HEK293T (cell line): ENCODE data around the gene SRF.

Experiments
- CTCF ChIA-PET: fragments of 350-600 bp; formaldehyde crosslinking; extraction: SDS; loops from one replicate; lab custom pipeline; 2021; ENCODE audit warnings: antibody characterized with exemption, inconsistent platforms; lab: Yijun Ruan, JAX
- POLR2A ChIA-PET: fragments of 350-600 bp; formaldehyde crosslinking; extraction: SDS; loops from one replicate; lab custom pipeline; 2020; ENCODE audit warnings: antibody characterized with exemption, inconsistent platforms; lab: Yijun Ruan, JAX
- DNase-seq: peaks from one replicate; pipeline ENCODE4 v3.0.0; 2012; ENCODE audit warnings: mixed read lengths; ENCODE audit errors: extremely low spot score
- ARNT ChIP-seq: fragments of 450-650 bp; IDR thresholded peaks from 2 replicates; pipeline ENCODE4 v1.6.1; 2017; ENCODE audit warnings: mild to moderate bottlenecking
- BHLHE40 ChIP-seq: fragments of 450-650 bp; IDR thresholded peaks from 2 replicates; pipeline ENCODE4 v1.6.1; 2016; ENCODE audit warnings: mild to moderate bottlenecking, moderate library complexity, borderline replicate concordance
- CTBP1 ChIP-seq: fragments of 450-650 bp; IDR thresholded peaks from 2 replicates; pipeline ENCODE4 v1.6.1; 2016; ENCODE audit warnings: borderline replicate concordance
- ELF4 ChIP-seq: fragments of 450-650 bp; IDR thresholded peaks from 2 replicates; pipeline ENCODE4 v1.6.1; 2017; ENCODE audit warnings: antibody characterized with exemption
- FOXA1 ChIP-seq: fragments of 450-650 bp; IDR thresholded peaks from 2 replicates; pipeline ENCODE4 v1.6.1; 2016; ENCODE audit warnings: mild to moderate bottlenecking
- FOXK2 ChIP-seq: fragments of 450-650 bp; IDR thresholded peaks from 2 replicates; pipeline ENCODE4 v1.6.1; 2016; ENCODE audit warnings: mild to moderate bottlenecking
- FOXM1 ChIP-seq: fragments of 450-650 bp; IDR thresholded peaks from 2 replicates; pipeline ENCODE4 v1.6.1; 2017; ENCODE audit warnings: mild to moderate bottlenecking, borderline replicate concordance
- HDGF ChIP-seq: fragments of 450-650 bp; IDR thresholded peaks from 2 replicates; pipeline ENCODE4 v1.6.1; 2017; ENCODE audit warnings: antibody characterized with exemption, borderline replicate concordance
- L3MBTL2 ChIP-seq: fragments of 450-650 bp; conservative IDR thresholded peaks from 2 replicates; pipeline ENCODE4 v1.6.1; 2016; ENCODE audit warnings: mild to moderate bottlenecking
- LEF1 ChIP-seq: fragments of 450-650 bp; IDR thresholded peaks from 2 replicates; pipeline ENCODE4 v1.6.1; 2017; ENCODE audit warnings: mild to moderate bottlenecking, borderline replicate concordance
- NFRKB ChIP-seq: fragments of 450-650 bp; IDR thresholded peaks from 2 replicates; pipeline ENCODE4 v1.6.1; 2016; ENCODE audit warnings: mild to moderate bottlenecking, moderate library complexity
- SP1 ChIP-seq: fragments of 450-650 bp; IDR thresholded peaks from 2 replicates; pipeline ENCODE4 v1.6.1; 2017
- SUZ12 ChIP-seq: fragments of 450-650 bp; IDR thresholded peaks from 2 replicates; pipeline ENCODE4 v1.6.1; 2016; ENCODE audit warnings: mild to moderate bottlenecking
- TARDBP ChIP-seq: fragments of 450-650 bp; IDR thresholded peaks from 2 replicates; pipeline ENCODE4 v1.6.1; 2016
- ZNF384 ChIP-seq: fragments of 450-650 bp; IDR thresholded peaks from 2 replicates; pipeline ENCODE4 v1.6.1; 2016
- TF ChIP-seq, protein P1 (sequence below): fragments of 450-650 bp; IDR thresholded peaks from 2 replicates; pipeline ENCODE4 v1.6.1; 2016

The SRF gene

DNA sequence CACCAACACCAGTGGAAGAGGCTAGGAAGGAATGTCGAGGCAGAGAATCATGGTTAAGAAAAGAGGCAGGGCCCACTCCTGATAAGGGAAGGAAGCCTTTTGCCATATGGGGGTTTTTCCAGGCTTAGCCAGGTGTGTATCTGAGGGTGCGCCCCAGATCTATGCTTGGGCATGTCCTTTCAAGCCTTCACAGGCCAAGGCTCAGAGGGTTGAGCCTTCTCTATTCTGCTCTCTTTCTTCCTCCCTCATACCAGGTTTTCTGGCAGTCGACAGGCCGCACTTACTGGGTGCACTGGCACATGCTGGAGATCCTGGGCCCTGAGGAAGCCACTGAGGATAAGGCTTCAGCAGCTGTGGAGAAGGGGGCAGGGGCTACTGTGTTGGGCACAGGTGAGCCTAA lies 15.6 kb downstream of the SRF start:
- ChIA-PET POLR2A (interaction anchor here (1.2 kb wide), 1 partner anchor 258 kb away, joined by 3 read pairs; the partner anchor contains the start of gene CNPY3), CTCF (no interaction called here)
- DNase-seq: no peak
- TF ChIP-seq SP1 (no peak), LEF1 (no peak), L3MBTL2 (no peak), NFRKB (no peak), FOXM1 (no peak), ELF4 (no peak), SUZ12 (no peak), CTBP1 (no peak), ZNF384 (no peak)

DNA sequence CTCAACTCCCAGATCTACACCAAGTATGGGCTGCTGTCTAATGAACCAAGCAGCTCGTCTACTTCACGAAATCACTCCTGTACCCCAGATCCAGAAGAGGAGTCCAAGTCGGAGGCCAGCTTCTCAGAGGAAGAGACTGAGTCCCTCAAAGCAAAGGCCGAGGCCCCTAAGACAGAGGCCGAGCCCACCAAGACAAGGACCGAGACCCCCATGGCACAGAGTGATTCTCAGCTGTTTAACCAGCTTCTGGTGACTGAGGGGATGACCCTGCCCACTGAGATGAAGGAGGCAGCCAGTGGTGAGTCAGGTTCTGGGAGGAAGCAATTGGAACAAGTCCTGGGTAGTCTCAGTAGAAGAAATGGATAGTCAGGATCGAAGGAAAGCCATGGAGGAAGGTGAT lies 16.8 kb downstream of the SRF start:
- ChIA-PET POLR2A (interaction anchor here (1.2 kb wide), 2 partner anchors 29 to 259 kb away, joined by 3 to 5 read pairs; partner anchors contain the start of gene CNPY3), CTCF (no interaction called here)
- TF ChIP-seq ZNF384: no peak
- TF ChIP-seq, protein P1, sequence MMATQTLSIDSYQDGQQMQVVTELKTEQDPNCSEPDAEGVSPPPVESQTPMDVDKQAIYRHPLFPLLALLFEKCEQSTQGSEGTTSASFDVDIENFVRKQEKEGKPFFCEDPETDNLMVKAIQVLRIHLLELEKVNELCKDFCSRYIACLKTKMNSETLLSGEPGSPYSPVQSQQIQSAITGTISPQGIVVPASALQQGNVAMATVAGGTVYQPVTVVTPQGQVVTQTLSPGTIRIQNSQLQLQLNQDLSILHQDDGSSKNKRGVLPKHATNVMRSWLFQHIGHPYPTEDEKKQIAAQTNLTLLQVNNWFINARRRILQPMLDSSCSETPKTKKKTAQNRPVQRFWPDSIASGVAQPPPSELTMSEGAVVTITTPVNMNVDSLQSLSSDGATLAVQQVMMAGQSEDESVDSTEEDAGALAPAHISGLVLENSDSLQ: no peak
- TF ChIP-seq ARNT: no peak
- TF ChIP-seq FOXA1: no peak
- TF ChIP-seq NFRKB: no peak
- TF ChIP-seq FOXK2: no peak
- no peak for DNase-seq

DNA sequence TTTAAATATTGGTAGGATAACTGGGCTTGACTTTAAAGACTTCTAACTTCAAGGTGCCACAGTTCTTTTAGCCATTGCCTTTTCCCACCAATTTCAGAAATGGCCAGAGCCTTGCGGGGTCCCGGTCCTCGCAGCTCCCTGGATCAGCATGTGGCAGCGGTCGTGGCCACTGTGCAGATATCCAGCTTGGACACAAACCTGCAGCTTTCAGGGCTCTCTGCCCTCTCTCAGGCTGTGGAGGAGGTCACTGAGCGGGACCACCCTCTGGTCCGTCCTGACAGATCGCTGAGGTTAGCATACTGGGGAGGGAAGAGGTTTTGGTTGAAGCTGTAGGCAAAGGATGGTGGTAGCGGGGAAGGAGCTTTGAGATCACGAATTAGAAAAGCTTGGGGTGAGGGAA lies 17.4 kb downstream of the SRF start:
- DNase-seq: no peak
- CTCF ChIA-PET: no interaction called here
- TF ChIP-seq ARNT (no peak), ELF4 (no peak), LEF1 (no peak), FOXA1 (no peak), HDGF (no peak), FOXM1 (no peak), FOXK2 (no peak), BHLHE40 (no peak), L3MBTL2 (no peak), CTBP1 (no peak), ZNF384 (no peak), NFRKB (no peak), TARDBP (no peak)
- TF ChIP-seq, protein P1: no peak
- POLR2A ChIA-PET: interaction anchor here (0.7 to 1.2 kb wide), 2 partner anchors 14 to 30 kb away, joined by 4 to 5 read pairs; no protein-coding TSS in a partner anchor

DNA sequence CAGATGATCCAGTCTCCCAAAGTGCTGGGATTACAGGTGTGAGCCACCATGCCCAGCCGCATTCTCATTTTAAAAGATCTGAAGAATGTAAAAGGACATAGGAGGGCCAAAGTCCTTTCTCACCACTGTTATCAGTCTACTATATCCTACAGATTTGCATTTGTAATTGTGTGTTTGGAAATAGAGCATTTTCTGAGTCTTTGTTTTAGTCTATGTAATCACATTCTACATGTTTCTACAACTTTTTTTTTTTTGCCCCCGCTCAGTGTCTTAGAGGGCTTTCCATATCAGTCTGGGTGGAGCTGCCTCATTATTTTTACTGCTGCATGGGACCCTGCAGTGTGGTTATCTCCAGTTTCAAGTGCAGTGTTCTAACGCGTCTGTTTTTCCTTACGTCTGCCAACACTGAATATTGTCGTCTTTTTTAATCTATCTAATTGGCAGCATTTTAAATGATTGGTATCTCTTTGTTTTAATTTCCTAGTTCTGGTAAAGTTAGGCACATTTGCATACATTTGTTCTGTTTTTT lies 18.8 kb downstream of the SRF start:
- CTCF ChIA-PET: no interaction called here
- POLR2A ChIA-PET: interaction anchor here (1.2 to 3.6 kb wide), 3 partner anchors 8 to 261 kb away, joined by 3 to 18 read pairs (median 3); partner anchors contain the start of genes CNPY3 and CUL9
- no peak for DNase-seq
- no peak for TF ChIP-seq FOXK2
- no peak for TF ChIP-seq FOXM1
- no peak for TF ChIP-seq CTBP1
- TF ChIP-seq, protein P1: no peak
- no peak for TF ChIP-seq FOXA1

DNA sequence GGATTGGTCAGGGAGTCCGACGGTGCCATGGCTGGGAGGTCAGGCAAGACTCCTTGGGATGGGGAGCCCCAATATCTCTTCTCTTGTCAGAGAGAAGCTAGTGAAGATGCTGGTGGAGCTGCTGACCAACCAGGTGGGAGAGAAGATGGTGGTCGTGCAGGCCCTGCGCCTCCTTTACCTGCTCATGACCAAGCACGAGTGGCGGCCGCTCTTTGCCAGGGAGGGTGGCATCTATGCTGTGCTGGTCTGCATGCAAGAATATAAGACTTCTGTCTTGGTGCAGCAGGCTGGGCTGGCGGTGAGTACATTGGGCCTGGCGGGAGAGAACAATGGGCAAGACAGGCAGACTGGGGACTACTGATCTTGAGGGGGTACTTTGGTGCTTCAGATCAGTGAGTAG lies 21.8 kb downstream of the SRF start:
- no peak for TF ChIP-seq ARNT
- TF ChIP-seq HDGF: no peak
- TF ChIP-seq SP1: no peak
- TF ChIP-seq L3MBTL2: no peak
- TF ChIP-seq FOXK2: no peak
- TF ChIP-seq ZNF384: no peak
- TF ChIP-seq LEF1: no peak
- no peak for TF ChIP-seq FOXA1
- TF ChIP-seq SUZ12: no peak
- no peak for TF ChIP-seq FOXM1
- TF ChIP-seq ELF4: no peak
- TF ChIP-seq BHLHE40: no peak
- TF ChIP-seq CTBP1: no peak
- no peak for TF ChIP-seq TARDBP
- TF ChIP-seq NFRKB: no peak
- TF ChIP-seq, protein P1: no peak
- CTCF ChIA-PET: no interaction called here
- POLR2A ChIA-PET: interaction anchor here (3.6 kb wide), 1 partner anchor 11 kb away, joined by 18 read pairs; the partner anchor contains the start of gene CUL9
- DNase-seq: no peak

DNA sequence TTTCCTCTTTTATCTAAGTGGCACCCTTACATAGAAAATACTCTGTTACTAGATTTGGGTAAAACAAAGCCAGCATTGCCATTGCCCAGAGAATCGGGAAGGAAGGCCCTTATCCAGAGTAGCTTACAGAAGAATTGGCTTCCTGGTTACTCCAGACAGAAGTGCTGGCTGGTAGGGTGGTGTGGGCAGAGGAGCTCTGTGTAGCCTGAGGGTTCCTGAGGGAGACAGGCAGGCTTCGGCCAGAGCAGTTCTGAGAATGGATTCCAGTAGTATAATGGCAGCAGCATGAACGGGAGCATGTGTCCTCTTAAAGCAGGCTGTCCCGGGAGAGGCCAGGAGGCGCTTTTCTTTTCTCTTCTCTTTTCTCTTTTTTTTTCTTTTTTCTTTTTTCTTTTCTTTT lies 22.9 kb downstream of the SRF start:
- no peak for DNase-seq
- ChIA-PET CTCF (no interaction called here), POLR2A (no interaction called here)
- TF ChIP-seq CTBP1: no peak
- TF ChIP-seq ELF4: no peak
- no peak for TF ChIP-seq ARNT
- no peak for TF ChIP-seq HDGF
